NCI-H446 (cell line): ENCODE measurements around the gene NDUFB10.
"Not testable (repeated sequence)": the region's sequence is repeated elsewhere in the genome, so short reads cannot be mapped to it uniquely, and the experiment has no call there.

Source experiments
- DNase-seq, 2 experiments: peaks; one replicate each; lab custom pipeline; 2025; lab: John Stamatoyannopoulos, UW

Gene NDUFB10

DNA sequence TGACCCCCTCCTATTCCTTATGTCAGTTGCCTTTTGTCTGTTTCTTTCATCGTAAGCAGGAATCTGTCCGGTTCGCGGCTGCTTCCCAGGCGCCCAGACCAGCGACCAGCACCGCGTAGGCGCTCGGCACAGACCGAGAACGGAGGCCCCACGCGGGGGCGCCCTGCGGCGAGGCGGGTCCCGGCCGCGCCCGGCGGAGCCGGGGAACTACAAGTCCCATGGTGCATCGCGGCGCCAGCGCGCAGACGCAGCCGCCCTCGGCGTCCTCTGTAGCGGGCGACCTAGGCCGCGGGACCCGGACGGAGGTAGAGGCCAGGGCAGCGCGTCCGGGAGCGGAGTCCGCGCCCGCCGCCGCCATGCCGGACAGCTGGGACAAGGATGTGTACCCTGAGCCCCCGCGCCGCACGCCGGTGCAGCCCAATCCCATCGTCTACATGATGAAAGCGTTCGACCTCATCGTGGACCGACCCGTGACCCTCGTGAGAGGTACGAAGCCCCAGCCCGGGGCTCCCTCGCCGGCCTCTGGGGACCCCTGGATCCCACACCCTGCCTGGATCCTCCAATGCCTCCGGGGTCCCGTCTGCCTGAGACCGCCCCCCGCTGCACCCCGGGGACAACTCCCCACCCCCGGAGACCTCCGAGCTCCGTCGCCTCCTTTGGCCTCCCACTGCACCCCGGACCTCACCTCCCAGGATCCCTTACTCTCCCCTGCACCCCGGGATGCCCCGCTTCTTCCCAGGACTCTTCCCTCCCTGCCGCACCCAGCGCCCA is at the start of gene NDUFB10:
Gene NDUFB10 (plus strand): TSS at position 270 of the 771 bp plus-strand sequence. CDS start 87 bp downstream, at position 357.
- DNase-seq, result peak; percentile 44 to 91

DNA sequence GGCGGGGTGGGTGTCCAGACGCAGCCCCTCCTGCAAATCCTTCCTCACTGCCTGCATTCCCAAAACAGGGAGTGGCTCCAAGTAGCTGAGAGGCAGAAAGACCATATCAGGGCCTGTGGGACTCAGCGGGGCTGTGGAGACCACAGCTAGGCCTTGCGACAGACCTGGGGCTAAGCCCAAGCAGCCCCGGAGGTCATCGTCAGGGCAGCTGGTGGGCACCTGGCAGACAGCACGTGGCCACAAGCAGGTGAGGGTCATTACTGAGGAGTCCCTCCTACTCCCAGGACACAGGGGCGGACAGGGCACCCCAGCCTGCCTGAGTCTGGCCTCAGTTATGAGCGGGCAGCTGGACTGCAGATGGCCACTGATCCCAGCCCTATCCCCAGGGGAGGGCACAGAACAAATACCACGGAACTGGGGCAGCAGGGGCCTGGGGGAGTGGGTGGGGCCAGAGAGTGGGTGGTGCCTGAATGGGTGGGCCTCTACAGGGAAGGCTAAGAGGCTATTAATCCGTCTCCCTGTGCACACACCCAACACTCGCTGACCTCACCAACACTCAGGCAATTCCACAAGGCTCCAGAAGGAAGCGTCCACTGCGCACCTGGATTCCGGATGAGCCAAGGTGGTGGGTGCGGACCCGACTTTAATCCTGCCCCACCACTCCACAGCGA is 49.6 kb upstream of the NDUFB10 start:
- DNase-seq, result no peak

DNA sequence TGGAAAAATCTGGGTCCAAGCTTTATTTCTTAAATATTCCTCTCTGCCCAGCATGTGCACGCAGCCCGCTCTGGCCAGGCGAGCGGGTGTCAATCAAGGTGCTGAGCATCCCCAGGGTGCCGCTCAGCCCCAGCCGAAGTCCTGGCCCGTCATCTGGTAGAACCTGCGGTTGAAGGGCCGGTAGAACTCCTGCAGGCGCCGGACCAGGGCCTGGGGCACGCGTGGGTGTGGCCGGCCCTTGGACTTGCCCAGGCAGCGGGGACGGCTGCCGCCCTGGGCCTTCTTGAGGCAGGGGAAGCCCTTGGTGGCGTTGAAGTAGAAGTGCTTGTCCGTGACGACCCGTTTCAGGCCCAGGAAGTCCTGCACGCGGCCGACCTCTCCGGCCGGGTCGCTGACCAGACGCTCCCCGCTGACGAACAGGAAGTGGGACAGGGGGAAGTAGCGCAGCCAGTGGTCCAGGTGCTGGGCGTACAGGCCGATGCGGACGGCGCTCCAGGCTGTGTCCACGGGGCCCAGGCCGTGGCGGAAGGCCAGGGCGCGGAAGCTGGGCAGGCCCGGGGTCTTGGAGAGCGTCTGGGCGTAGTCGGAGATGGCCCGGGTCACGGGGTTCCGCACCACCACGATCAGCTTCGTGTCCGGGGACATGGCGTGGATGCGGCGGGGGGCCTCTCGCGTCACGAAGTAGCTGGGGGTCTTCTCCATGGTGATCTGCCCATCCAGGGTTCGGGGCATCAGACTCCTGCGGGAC is 47.7 kb upstream of the NDUFB10 start:
- DNase-seq, result no peak

DNA sequence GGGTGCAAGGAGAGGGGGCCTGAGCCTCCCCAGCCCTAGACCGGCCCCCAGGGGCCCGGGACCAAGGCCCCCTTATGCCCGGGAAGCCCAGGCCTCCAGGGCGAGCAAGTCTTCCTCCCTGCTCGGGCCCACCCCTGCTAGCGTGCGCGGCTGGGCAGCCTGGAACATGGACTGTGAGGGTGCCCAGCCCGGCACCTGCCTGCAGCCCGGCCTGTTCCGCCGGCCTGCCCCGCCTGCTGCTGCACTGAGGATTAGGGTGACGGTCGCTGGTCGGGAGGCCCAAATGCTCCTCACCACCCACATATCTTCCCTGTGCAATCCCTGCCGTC is 47.2 kb upstream of the NDUFB10 start:
- DNase-seq, result no peak

DNA sequence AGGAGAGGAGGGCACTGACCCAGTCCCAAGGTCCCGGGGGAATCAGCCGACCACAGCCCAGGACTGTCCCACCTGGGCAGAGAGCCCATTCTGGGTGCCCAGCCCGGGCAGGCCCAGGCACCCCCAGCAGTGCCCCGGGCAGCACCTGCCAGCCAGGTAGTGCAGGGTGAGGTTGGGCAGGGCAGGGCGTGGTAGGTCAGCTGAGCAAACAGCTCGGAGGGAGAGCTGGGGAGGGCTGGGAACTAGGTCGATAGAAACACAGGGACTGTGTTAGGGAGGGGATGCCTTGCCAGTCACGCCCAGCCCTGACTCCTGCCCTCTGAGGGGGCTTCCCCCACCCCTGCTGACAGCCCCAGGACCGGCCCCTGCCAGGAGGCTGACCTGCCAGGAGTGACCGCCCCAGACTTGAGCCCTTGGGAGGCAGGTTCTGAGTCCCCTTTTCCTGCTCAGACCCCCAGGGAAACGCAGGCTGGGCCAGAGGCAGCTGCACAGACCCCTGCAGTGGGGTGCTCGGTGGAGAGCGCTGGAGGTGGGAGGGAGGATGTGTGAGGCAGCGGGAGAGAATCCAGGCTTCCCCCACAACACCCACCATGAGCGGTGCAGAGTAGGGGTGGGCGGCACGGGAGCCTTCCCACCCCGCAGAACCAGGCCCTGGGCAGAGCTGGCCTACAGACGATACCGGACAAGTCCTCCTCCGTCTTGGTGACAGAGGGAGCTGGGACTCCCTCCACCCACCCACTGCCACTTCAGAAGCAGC is 45.8 kb upstream of the NDUFB10 start:
- no peak for DNase-seq

DNA sequence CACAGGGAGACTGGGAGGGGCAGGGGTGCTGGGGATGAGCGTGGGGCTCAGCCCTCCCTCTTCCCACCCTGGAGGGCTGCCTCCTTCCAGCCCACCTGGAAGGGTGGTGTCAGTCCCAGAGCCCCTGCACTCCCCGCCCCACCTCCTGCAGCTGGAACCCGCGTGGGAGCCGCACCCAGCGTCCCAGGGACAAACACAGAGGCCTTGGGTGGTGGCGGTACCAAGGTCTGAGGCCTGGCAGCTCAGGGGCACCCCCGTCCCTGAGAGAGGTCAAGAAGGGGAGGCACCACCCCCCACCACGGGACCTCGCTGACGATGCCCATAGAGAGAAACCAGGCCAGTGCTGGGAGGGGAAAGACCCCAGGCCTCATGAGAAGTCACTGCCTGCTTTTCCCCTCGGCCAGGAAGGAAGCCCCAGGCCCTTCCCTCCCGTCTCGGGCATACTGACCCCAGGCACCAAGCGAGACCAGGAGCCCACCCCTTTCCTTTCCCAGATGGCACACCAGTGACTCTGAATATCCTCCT is 45.2 kb upstream of the NDUFB10 start:
- no peak for DNase-seq

DNA sequence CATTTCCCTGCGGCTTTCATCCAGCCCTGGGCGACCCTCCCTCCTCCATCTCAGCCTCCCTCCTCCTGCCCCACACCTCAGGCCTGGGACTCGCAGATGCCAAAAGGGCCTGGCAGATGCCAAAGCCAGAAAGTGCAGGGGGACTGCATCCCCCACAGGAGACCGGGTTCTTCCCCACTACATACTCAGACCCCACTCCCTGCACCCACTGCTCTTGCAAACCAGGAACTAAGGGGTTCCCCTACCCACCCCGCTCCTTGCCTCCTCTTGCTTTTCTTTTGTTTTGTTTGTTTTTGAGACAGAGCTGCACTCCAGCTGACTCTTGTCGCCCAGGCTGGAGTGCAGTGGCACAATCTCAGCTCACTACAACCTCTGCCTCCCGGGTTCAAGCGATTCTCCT is 44.4 kb upstream of the NDUFB10 start:
- DNase-seq, result no peak

DNA sequence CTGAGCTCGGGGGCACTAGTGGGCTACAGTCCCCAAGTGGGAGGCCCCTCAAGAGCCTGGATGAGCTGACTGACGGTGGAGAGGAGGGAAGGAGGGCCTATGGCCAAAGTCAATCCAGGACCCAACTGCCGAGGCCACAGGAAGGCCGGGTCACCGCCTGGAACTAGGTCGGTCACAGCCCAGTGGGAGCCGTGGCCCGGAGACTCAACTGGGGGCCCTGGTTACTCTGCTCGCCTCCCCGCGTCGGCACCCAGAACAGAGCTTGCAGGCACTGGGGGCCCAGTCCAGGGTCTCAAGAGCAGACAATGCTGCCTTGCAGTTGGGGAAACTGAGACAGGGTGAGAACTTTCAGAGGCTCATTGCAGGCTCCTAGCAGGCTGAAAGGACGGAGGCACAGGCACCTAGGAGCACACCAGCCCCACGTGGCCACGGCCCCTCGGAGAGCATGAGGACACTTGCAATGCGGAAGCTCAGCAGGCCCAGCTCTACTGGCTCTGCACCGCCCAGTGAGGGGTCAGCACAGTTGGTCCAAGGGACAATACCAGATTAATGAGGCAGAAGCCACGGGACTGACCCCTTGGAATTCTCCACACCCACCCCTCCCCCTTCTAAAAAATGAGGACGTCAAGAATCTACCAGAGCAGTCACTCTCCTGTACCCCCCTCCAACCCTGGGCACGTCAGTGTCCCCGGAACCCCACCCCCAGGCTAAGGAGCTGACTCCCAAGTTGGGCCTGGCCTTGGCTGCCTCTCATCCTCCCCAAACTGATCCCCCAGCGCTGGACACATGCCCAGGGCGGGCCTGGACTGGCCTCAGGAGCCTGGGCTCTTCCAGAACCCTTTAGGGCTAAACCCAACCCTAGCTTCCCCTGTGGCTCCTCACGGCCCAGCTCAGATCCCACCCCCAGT is 43.4 kb upstream of the NDUFB10 start:
- DNase-seq, result no peak

DNA sequence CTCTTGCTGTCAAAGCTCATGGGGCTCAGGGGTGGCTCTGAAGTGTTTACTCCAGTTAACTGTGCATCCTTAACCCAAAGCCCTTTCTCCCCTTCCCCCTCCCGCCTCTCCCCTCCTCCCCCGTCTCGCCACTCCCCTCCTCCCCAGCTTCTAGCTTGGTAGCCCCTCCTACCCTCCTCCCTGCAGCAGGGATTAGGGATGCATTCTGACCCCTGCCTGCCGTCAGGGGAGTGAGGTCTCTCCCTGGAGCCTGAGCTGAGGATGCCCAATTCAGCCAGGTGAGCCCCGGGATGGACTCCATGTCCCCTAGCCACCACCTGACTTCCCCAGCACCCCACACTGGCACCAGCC is 42.7 kb upstream of the NDUFB10 start:
- no peak for DNase-seq

DNA sequence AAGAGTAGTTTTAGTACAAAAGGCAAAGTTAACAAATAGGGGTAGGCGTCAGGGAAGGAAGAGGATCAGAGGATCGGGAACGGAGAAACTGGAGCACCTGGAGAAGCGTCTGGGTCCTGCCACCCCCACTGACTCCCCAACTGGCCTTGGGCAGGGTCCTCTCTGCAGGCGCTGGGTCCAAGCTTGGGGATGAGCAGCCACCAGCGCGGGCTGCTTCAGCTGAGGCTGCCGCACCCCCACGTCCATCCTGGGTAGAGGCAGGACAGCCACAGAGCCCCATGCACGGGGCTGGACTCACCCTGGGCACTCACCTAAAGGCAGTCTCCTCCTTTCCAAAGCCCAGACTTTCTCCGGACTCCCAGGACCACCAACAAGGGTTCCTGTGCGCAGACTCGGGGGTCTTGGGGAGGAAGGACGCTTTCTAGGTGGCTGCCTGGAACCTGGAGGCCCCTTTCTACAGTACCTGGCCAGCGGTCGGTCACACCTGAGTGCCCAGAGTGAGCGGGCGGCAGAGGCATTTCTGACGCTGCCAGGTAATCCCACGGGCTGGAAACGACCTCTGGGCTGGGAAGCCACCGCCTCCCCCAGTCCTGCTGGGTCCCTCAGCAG is 42.2 kb upstream of the NDUFB10 start:
- DNase-seq, result no peak

DNA sequence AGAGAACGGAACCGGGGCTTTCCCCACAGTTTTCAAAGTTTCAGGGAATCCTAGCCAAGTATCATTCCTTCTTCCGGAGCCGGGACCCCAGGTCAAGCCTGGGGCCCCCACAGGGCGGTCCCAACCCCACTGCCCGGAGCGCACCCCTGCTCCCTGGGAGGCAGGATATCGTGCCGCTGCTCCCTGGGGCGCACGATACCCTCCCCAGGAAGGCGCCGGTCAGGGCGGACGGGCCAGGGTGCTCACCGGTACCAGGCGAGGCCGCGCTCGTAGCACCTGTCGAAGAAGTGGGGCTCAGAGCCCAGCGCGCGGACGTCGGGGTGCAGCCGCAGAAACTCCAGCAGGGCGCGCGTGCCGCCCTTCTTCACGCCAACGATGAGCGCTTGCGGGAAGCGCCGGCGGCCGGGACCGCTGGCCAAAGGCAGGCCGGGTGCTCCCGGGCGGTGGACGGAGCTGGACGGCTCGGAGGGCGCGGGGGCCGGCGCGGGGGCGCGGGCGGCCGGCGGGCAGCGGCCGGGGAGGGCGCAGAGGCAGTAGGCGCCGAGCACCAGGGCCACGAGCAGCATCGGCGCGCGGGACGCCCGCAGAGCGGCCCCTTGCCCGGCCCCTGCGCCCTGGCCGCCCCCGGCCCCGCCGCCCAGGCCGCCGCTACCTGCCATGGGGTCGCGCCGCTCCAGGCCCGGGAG is 41.5 kb upstream of the NDUFB10 start:
- DNase-seq, result no peak

DNA sequence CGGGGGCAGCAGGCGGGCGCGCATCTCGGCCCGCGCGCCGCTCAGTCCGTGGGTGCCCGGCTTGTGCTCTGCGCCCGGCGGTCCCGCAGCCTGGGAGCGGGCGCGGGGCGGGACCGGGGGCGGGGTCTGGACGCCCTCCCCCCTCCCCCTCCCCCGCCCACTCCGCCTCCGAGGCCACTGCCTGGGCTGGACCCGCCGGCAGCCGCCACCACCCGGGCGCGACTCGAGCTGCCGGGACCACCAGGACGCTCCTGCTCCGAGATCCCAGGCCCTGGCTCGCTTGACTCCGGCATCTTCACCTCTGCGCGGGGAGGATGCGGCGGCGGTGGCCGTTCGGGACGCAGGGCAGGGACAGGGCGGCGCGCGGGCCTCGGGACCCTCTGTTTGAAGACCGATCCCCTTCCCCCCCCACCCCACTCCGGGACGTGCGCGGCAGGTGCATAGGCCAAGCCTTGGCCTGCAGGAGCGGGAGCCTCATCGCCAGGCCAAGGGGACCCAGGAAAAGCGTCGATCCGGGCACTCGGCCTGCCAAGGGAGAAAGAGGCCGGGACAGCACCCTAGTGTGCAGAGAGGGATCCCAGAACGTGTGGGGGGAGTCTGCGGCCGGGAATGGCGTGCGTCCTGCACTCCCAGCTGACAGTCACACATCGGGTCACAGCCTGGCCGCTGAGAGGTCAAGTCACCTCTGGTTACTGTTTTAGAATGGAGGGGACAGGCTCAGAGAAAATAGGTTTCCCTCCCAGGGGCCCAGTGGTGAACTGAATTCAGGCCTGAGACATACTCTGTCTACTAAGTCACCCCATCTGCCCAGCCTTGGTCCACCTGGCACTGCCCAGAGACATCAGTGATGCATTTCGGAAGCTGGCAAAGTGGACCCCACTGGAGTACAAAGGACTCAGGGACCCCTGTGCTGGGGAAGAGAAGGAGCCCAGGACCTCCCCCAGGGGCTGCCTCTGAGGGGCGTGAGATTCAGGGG is 40.7 kb upstream of the NDUFB10 start, which contains the start of gene HS3ST6:
Gene HS3ST6 (minus strand): TSS at position 65 of the 976 bp plus-strand sequence. CDS start 92 bp downstream, outside the sequence.
- no peak for DNase-seq

DNA sequence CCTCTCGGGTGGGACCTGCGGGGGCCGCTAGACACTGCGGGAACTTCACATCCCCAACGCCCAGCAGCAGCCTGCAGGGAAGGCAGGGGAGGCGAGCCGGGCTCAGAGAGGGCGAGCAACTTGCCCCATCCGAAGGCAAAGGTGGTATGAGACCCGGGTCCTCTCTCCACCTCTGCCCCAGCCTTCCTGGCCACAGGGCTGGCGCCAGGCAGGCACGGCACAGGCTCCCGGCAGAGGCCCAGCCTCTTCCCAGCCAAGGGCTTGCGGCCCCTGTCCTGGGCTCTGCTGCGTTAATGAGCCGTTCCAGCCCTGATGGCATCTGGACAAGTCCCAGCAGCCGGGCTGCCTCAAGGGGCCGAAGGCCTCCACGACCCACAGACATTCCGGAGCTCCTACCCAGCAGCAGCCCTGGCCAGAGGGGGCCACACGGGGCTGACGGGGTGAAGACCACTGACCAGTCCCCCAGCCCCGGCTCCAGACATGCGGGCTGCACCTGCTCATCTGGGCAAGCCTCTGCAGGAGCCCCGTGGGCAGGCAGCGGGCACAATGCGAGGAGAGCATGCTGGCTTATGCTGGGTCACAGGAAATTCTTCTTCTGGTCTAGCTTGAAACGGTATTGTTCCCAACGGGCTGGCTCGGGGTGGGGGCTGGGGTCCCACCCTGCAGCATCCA is 39.9 kb upstream of the NDUFB10 start:
- no peak for DNase-seq

DNA sequence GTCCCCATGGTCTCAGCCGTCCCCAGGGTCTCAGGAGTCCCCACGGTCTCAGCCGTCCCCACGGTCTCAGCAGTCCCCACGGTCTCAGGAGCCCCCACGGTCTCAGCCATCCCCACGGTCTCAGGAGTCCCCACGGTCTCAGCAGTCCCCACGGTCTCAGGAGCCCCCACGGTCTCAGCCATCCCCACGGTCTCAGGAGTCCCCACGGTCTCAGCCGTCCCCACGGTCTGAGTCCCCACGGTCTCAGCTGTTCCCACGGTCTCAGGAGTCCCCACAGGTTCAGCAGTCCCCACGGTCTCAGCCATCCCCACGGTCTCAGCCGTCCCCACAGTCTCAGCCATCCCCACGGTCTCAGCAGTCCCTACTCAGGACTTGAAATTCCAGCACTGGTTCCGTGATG is 39.2 kb upstream of the NDUFB10 start:
- DNase-seq, result not testable (repeated sequence)

DNA sequence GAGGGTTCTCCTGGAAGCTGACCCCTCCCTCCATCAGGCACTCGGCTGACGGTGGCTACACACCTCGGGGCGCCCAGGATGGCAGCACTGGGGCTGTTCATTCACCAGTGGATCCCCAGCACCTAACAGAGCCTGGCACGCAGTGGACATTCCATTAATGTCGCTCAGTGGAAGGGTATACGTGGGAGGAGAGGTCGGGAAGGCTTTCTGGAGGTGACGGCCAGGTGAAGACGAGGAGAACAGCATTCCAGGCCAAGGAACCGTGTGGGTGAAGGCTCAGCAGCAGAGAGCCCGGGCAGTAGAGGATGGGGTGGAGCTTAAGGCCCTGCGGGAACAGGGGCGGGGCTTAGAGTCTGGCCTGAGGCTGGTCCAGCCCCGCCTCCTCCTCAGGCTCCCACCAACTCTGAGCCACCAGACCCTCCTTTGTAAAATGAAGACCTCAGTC is 38.6 kb upstream of the NDUFB10 start:
- DNase-seq, result no peak

DNA sequence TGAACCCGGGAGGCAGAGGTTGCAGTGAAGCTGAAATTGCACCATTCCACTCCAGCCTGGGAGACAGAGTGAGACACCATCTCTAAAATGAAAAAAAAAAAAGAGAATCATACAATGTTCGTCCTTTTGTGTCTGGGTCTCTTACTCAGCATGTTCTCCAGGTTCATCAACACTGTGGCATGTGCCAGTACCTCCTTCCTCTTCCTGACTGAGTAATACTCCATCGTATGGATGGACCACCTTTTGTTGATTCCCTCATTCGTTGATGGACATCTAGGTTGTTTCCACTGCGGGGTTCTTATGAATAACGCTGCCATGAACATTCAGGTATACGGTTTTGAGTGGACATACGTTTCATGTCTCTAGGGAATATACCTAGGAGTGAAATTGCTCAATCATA is 37.0 kb upstream of the NDUFB10 start:
- no peak for DNase-seq

DNA sequence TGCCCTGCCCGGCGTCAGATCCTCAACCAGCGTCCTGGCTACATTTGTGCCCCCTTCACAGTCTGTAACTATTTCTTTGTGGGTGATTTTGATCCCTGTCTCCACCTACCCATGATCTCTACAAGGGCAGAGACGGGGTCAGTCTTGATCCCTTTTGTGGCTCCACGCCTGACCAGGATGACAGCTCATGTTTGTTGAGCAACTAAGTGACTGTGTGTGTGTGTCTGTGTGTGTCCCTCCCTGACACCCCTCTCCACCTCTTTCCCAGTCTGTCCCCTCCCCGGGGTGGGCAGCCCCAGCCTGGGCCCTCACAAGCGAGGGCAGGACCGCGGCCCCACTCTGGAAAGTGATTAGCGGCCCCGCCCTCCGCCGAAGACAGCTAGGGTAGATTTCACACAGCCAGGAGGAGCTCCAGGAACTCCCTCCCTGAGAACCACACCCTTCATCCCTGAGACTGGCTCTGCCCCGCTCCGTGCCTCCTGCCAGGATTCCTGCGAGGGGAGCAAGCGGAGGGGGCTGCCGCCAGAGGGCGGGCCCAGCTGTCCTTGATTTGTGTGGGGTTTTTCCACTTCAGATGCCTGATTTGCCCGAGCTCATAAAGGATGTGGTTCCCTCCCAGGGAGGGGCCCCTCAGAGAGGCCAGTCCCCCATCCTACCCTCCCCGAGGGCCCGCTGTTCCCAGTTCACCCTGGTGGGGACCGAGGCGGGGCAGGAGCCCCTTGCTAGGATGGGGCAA is 35.9 kb upstream of the NDUFB10 start:
- DNase-seq, result peak in 1 of 2 experiments; percentile 16
